HG03196 (cell line): ENCODE data around the gene PKIB.
"Not testable (repeated sequence)": the region's sequence is repeated elsewhere in the genome, so short reads cannot be mapped to it uniquely, and the experiment has no call there.

Experiments used
- ATAC-seq: cut with Tn5 transposase; IDR thresholded peaks from one replicate; pipeline ENCODE4 v1.9.1; 2021; ENCODE audit not compliant: unreplicated experiment

The PKIB gene

GRCh38 chr6:122609881-122610689 lies at the start of gene PKIB:
Gene PKIB, plus strand, starts transcription at chr6:122610405. Its CDS starts 107,390 bp downstream, at chr6:122717795.
- ATAC-seq: peak; percentile 94

- ATAC-seq: no peak
Observed at GRCh38 chr6:122563364-122564052, 46.7 kb upstream of the PKIB start.

DNA sequence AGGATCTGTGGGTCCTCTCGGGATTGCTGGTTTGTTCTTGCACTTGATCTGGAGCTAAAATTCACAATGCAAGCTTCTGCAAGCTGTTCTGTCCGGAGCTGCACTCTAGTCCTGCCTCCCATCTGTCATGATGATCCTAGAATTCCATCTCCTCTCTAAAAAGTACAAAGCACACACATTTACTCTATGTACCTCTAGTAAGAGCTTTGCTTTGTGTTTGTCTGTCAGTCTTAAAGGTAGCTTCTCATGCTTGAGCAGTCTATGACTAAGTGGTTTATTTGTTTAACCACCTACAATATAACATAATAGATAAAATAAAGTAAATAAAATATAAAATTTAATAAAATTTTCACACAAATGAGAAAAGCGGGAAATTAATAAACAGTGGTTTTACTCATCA lies 46.0 kb upstream of the PKIB start:
- ATAC-seq: no peak

GRCh38 chr6:122565708-122566107 lies 44.5 kb upstream of the PKIB start:
- no peak for ATAC-seq

DNA sequence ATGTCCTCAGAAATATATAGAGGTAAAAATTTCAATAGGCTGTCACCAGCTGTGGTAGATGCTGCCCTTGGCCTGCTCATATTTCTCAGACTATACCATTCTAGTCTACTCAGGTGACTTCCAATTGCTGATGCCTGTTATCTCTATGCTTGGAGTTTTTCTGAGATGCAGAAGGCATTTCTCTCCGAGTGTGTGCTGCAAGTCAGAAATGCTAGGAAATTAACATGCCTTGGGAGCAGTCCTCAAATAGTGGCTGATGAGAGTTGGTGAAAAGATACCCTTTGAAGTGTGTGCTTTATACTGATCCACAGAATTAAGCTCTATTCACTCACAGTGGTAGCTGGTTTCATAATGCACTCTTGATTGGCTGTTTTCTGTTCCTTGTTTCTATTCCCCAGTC lies 43.2 kb upstream of the PKIB start:
- no peak for ATAC-seq

- ATAC-seq: no peak
Observed at GRCh38 chr6:122568350-122568749, 41.9 kb upstream of the PKIB start.

DNA sequence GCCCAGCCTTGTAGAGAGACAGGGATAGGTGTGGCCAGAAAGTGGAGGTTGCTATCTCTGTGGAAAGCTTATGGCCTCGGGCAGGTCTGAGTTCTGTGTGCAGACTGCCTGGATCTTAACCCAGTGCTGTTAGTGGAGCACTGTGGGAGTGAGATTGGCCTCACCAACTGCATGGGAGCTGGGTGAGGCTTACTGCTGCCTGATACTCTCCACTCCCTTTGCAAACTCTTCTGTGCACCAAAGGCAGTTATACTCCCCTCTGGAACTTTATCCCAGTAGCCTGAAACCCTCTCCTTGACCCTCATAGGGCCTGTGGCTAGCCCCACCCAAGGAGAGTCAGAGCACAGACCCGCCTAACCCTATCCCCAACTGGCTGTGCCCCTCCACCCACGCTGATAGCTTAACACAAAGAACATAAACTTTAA lies 41.4 kb upstream of the PKIB start:
- ATAC-seq: no peak

DNA sequence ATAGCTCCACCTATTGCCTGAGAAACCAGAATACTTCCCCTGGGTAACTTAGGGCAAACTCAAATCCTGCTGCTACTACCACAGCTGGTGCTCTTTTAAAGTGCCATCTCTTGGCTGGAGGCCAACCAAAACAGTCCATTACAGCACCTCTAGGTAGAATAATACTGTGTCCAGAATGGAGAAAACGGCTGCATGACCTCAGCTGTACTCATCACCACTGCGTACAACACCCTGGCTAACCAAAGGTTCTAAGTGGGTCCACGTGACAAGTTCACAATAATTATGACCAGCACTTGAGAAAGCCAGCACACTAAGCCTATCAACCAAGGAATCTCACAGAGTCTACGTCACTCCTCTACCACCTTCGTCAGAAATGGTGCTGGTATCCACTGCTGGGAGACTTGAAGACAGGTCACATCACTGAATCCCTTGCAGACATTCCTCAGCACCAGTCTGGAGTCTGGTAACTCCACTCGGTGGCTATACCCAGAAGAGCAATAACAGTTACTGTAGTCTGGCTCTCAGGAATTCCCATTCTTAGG lies 40.9 kb upstream of the PKIB start:
- ATAC-seq: no peak

GRCh38 chr6:122571888-122572287 lies 38.3 kb upstream of the PKIB start:
- peak; percentile 71 for ATAC-seq

DNA sequence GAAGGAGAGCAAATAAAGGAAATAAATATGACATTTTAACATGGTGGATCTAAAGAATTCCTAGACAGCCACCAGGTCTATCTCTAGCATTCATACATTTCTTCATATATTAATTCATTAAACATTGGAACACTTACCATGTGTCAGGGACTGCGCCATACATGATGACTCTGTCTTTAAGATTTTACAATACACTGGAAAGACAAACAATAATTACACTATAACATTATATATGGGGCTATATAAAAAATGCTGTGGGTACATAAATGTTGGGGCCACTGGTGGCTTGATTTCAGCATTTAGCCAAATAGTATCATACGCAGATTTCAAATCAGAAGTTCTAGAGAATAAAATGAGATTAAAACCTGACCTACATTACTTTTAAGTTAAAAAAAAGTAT lies 33.3 kb upstream of the PKIB start:
- ATAC-seq: no peak

DNA sequence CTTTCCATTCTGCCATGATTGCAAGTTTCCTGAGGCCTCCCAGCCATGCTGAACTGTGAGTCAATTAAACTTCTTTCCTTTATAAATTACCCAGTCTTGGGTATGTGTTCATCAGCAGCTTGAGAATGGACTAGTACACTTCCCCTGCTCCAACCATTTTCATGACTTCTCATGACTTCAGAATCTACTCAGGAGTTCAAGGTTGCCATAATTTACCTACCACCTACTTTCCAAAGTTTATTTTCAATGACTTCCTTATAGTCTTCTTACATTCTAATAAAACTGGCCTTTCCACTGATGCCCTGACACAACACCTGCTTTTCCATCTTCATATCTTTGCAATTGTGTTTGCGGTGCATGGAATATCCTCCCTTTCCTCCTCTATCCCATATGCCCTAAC lies 31.2 kb upstream of the PKIB start:
- no peak for ATAC-seq

DNA sequence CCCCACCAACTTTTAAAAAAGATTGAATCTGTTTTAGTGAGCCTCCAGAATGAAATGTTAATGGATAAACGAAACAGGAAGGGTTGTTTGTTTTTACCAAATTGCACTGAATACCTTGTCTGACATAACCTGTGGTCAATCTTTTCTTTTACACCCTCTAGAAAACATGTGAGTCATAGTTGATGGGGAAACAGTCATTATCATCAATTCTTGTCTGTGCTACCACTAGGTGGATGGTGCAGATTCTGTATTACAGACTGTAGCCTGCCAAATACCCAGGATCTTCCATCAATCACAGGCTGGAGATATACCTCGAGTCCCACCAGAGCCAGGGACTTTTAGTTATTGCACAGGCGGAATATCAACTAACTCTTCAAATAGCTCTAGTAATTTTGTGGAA lies 29.5 kb upstream of the PKIB start:
- no peak for ATAC-seq

- ATAC-seq: no peak
Observed at GRCh38 chr6:122589115-122589514, 21.1 kb upstream of the PKIB start.

- not testable (repeated sequence) for ATAC-seq
Observed at GRCh38 chr6:122598295-122598694, 11.9 kb upstream of the PKIB start.

GRCh38 chr6:122604676-122605075 lies 5.5 kb upstream of the PKIB start:
- no peak for ATAC-seq

DNA sequence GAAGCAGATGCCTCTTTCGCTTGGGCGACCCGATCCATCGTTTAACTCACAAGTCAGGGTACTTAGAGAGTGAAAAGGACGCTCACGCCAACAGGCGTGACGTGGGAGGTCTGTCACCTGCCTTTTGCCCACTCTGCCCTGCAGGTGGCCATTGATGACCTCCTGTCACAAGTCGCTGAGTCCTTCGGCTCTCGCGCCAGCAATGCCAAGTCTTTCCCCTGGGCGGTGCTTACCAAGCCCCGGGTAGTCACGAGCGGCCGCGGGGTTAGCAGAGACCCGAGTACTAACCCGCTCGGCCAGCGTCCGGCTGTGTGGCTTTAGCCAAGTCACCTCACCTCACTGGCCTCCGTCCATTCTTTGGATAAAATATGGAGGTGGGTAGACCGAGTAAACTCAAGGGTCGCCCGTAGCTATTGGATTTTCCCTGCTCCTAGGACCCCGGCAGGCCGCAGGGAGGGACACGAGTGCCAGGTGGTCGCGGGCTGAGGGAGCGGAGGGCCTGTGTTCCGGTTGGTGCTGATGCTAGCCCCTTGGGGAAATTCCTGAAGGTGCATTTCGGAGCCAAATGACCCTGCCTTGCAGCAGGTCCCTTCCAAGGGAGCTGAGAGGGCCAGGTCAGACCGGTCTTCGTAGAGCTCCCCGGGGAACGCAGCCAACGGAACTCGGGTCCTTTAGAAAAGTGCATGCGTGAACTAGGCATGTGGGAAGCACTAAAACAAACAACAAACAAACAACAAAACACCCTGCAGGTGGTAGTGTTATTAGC lies 668 bp downstream of the PKIB start:
- peak; percentile 39 for ATAC-seq

- no peak for ATAC-seq
Observed at GRCh38 chr6:122612838-122613237, 2.6 kb downstream of the PKIB start.

- no peak for ATAC-seq
Observed at GRCh38 chr6:122614303-122614702, 4.1 kb downstream of the PKIB start.

GRCh38 chr6:122615409-122615808 lies 5.2 kb downstream of the PKIB start:
- no peak for ATAC-seq

- ATAC-seq: no peak
Observed at GRCh38 chr6:122616877-122617276, 6.7 kb downstream of the PKIB start.

DNA sequence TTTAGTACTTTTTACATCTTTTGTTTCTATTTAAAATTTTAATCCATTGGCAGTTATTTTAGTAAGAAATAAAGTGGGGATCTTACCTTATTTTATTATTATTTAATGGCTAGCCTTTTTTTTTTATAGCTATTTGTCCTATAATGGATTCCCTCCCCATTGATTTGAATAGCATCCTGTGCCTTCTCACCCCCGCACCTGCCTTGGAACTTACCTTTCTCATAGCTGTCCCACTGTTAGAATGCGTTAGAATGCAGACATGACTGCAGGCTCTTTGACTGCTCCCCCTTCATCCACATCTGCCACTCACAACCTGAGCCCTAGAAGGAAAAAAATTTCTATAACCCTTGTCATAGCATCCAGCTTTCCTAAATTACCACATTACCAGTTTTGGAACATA lies 9.1 kb downstream of the PKIB start:
- ATAC-seq: no peak
